ENCODE data around the gene TIMP4.

DNA sequence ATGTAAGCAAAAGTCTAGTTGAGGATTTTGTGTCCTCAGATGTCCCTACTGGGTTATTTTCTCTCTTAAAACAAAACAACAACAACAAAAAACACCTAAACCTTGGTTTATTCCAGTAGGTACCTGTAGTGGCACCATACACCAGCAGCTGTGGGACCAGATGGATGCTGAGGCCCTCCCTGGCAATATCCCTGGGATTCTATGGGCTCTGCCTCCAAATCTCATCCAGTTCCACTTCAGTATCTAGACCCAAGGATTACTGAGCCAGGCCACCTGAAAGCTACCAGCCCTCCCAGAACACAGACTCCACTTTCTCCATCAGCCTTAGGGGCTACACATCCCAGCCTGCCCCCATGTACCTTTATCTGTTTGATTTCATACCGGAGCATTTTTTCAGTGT, 1.7 kb downstream of the TIMP4 start:
- TF ChIP-seq, protein P1, sequence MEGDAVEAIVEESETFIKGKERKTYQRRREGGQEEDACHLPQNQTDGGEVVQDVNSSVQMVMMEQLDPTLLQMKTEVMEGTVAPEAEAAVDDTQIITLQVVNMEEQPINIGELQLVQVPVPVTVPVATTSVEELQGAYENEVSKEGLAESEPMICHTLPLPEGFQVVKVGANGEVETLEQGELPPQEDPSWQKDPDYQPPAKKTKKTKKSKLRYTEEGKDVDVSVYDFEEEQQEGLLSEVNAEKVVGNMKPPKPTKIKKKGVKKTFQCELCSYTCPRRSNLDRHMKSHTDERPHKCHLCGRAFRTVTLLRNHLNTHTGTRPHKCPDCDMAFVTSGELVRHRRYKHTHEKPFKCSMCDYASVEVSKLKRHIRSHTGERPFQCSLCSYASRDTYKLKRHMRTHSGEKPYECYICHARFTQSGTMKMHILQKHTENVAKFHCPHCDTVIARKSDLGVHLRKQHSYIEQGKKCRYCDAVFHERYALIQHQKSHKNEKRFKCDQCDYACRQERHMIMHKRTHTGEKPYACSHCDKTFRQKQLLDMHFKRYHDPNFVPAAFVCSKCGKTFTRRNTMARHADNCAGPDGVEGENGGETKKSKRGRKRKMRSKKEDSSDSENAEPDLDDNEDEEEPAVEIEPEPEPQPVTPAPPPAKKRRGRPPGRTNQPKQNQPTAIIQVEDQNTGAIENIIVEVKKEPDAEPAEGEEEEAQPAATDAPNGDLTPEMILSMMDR (IDR thresholded peaks at IDR 0.05), result no peak
- TF ChIP-seq POLR2A (IDR thresholded peaks at IDR 0.05), result no peak
